ENCODE data around the gene MED22.

GRCh38 chr9:133347985-133348717 is at the start of gene MED22, which contains the start of gene RPL7A:
- TF ChIP-seq CTCF (IDR thresholded peaks at IDR 0.05) (no peak), EZH2 (IDR thresholded peaks at IDR 0.05) (no peak), EZH2phosphoT487 (IDR thresholded peaks at IDR 0.05) (no peak)

Measured in neural progenitor cell (in vitro differentiated cells).